ENCODE results near the gene BGLAP. TPM values are rescaled to one million over a fixed set of nuclear protein-coding genes. Genes with fewer than 3 reads are reported as not detected.

BGLAP gene
- total and polyA plus RNA-seq, 2 of the 13 experiments (the other 11 are each of a cell fraction or from before 2014, with no cell fraction given), result 0.62 to 1.6 TPM

DNA sequence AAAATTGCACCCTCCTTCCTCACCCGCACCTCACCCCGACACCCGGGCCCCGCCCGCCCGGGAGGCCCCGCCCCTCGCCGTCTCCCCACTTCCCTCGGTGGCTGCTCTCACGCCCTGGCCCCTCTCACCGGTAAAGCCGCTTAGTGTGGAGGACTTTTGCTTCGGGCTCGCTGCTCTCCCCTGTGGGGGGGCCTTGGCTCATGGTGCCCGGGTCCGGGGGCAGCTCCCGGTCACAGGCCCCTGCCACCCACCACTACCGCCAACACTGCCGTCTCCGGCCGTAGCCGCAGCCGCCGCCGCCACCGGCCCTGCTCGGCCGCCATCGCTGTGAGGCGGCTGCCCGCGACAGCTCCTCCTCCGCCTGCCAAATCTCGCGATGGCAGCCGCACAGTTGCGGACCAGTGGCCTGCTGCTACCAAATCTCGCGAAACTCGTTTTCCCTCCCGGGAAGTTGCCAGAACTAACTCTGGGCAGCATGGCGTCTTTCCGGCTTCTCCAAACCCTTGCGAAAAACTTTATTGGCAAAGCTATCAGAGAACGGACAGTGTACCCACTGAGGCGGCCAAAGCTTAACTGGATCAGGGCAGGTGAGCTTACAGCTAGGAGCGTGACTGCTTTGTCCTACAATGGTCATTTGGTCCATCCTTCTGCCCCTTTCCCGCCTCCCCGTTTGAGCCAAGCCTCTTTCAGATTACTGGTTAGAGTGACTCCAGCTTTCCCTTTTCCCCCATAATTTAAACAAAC, 40.7 kb downstream of the BGLAP start, which contains the start of gene SMG5 (continued):
- TF ChIP-seq MED1 (CRISPR knock-in tag; IDR thresholded peaks at IDR 0.05) (peak; percentile 73), SNAI1 (CRISPR knock-in tag; IDR thresholded peaks at IDR 0.05; ENCODE audit: borderline replicate concordance) (no peak), SP4 (CRISPR knock-in tag; IDR thresholded peaks at IDR 0.05) (peak; percentile 80; the same call in 1 of the 2 replicates), JUNB (CRISPR knock-in tag; IDR thresholded peaks at IDR 0.05; ENCODE audit: borderline replicate concordance) (no peak), PLSCR1 (CRISPR knock-in tag; IDR thresholded peaks at IDR 0.05; ENCODE audit: borderline replicate concordance) (no peak), SRF (IDR thresholded peaks at IDR 0.05; ENCODE audit: low read depth, low read length) (peak; percentile 52; the same call in 1 of the 2 replicates), HNF4A (CRISPR knock-in tag; IDR thresholded peaks at IDR 0.05) (peak; percentile 65), ATM (IDR thresholded peaks at IDR 0.05; ENCODE audit: borderline replicate concordance) (no peak), NFYC (CRISPR knock-in tag; IDR thresholded peaks at IDR 0.05) (peak; percentile 81), FOXP1 (IDR thresholded peaks at IDR 0.05) (no peak), FOXP1 (CRISPR knock-in tag; IDR thresholded peaks at IDR 0.05) (no peak), ZNF280D (CRISPR knock-in tag; IDR thresholded peaks at IDR 0.05) (peak; percentile 23; the same call in 1 of the 2 replicates), MEIS2 (CRISPR knock-in tag; IDR thresholded peaks at IDR 0.05) (peak; percentile 48; the same call in 1 of the 2 replicates), ZNF629 (CRISPR knock-in tag; conservative IDR thresholded peaks at IDR 0.05) (peak; percentile 22; the same call in 1 of the 2 replicates), ATRX (CRISPR knock-in tag; IDR thresholded peaks at IDR 0.05; ENCODE audit: borderline replicate concordance) (no peak), SNAPC4 (CRISPR knock-in tag; IDR thresholded peaks at IDR 0.05) (no peak), ZNF296 (CRISPR knock-in tag; conservative IDR thresholded peaks at IDR 0.05) (no peak), FOXA3 (CRISPR knock-in tag; IDR thresholded peaks at IDR 0.05) (peak; percentile 80), TBL1XR1 (IDR thresholded peaks at IDR 0.05; ENCODE audit: borderline replicate concordance, low read length, partially characterized antibody) (peak; percentile 43)
- TF ChIP-seq, protein P1, sequence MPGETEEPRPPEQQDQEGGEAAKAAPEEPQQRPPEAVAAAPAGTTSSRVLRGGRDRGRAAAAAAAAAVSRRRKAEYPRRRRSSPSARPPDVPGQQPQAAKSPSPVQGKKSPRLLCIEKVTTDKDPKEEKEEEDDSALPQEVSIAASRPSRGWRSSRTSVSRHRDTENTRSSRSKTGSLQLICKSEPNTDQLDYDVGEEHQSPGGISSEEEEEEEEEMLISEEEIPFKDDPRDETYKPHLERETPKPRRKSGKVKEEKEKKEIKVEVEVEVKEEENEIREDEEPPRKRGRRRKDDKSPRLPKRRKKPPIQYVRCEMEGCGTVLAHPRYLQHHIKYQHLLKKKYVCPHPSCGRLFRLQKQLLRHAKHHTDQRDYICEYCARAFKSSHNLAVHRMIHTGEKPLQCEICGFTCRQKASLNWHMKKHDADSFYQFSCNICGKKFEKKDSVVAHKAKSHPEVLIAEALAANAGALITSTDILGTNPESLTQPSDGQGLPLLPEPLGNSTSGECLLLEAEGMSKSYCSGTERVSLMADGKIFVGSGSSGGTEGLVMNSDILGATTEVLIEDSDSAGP (CRISPR knock-in tag; IDR thresholded peaks at IDR 0.05; ENCODE audit: borderline replicate concordance), result peak; percentile 88; the same call in 1 of the 2 replicates

Data from HepG2 (cell line).